OCI-LY7 (cell line): ENCODE measurements around the gene KIDINS220. TPM values are rescaled to one million over a fixed set of nuclear protein-coding genes. Genes with fewer than 3 reads are reported as not detected.

Source experiments
- BruUV-seq: library from RNA; stranded (reverse); fragments of 400-500 nt; replicated peaks from 2 replicates; lab custom pipeline; 2021; lab: Mats Ljungman, UMichigan
- CTCF ChIA-PET: fragments of 300-600 bp; sonication (Branson Sonifier 250); formaldehyde crosslinking; loops from one replicate; lab custom pipeline; 2022; ENCODE audit warnings: antibody characterized with exemption; ENCODE audit not compliant: unreplicated experiment; lab: Charles Lee
- POLR2A ChIA-PET: fragments of 300-600 bp; sonication (Branson Sonifier 250); formaldehyde crosslinking; loops from one replicate; lab custom pipeline; 2022; ENCODE audit warnings: antibody characterized with exemption; lab: Charles Lee
- DNase-seq: peaks from one replicate; pipeline ENCODE4 v3.0.0-alpha.2; 2015; ENCODE audit warnings: low spot score
- H2AFZ ChIP-seq: fragments of 200-600 bp; sonication (generic), shearing (Covaris generic); 2 replicates; pipeline ENCODE4 v1.6.1; 2014; ENCODE audit warnings: mild to moderate bottlenecking, antibody characterized with exemption, low read length, moderate library complexity
- H3K27ac ChIP-seq: fragments of 200-600 bp; sonication (generic); 2 replicates; pipeline ENCODE4 v1.5.1; 2014; ENCODE audit warnings: mixed run types, low read depth, mild to moderate bottlenecking, moderate library complexity, low read length, inconsistent platforms; ENCODE audit not compliant: poor library complexity, severe bottlenecking
- H3K36me3 ChIP-seq: fragments of 200-600 bp; sonication (generic); 2 replicates; pipeline ENCODE4 v1.6.1; 2014; ENCODE audit warnings: mild to moderate bottlenecking, antibody characterized with exemption, low read length, moderate library complexity, mixed read lengths; ENCODE audit not compliant: insufficient read depth
- H3K4me1 ChIP-seq: fragments of 200-600 bp; sonication (generic); 2 replicates; pipeline ENCODE4 v1.5.1; 2014; ENCODE audit warnings: mild to moderate bottlenecking, low read length; ENCODE audit not compliant: insufficient read depth, poor library complexity, severe bottlenecking
- H3K4me2 ChIP-seq: fragments of 200-600 bp; sonication (generic); 2 replicates; pipeline ENCODE4 v1.6.1; 2014; ENCODE audit warnings: mild to moderate bottlenecking, low read length
- H3K4me3 ChIP-seq: fragments of 200-600 bp; sonication (generic); 2 replicates; pipeline ENCODE4 v1.5.1; 2014; ENCODE audit warnings: mild to moderate bottlenecking, low read depth, low read length; ENCODE audit not compliant: poor library complexity, severe bottlenecking
- H3K79me2 ChIP-seq: fragments of 200-600 bp; sonication (generic); 2 replicates; pipeline ENCODE4 v1.6.1; 2016; ENCODE audit warnings: low read depth, mild to moderate bottlenecking, low read length, moderate library complexity, mixed read lengths; ENCODE audit not compliant: insufficient read depth
- H3K9me2 ChIP-seq: fragments of 200-600 bp; sonication (generic); 2 replicates; pipeline ENCODE4 v1.6.1; 2016; ENCODE audit warnings: mild to moderate bottlenecking, low read length, mixed read lengths; ENCODE audit not compliant: insufficient read depth
- H3K9me3 ChIP-seq: fragments of 200-600 bp; sonication (generic); 2 replicates; pipeline ENCODE4 v1.6.1; 2014; ENCODE audit warnings: mild to moderate bottlenecking, mixed run types, low read length, mixed read lengths
- H4K20me1 ChIP-seq: fragments of 200-600 bp; sonication (generic); 2 replicates; pipeline ENCODE4 v1.6.1; 2014; ENCODE audit warnings: mild to moderate bottlenecking, antibody characterized with exemption, low read length, moderate library complexity, mixed read lengths; ENCODE audit not compliant: insufficient read depth
- EZH2phosphoT487 ChIP-seq: fragments of 200-600 bp; sonication (generic); IDR thresholded peaks from 2 replicates; pipeline ENCODE4 v1.6.1; 2018; ENCODE audit warnings: low read depth, borderline replicate concordance, mild to moderate bottlenecking, mixed run types, antibody characterized with exemption, low read length, moderate library complexity, mixed read lengths
- intact Hi-C: fragments of 100-400 bp; cut with micrococcal nuclease; formaldehyde crosslinking; loops from one replicate; pipeline ENCODE4 v1.10.0; 2022; ENCODE audit not compliant: unreplicated experiment
- total RNA-seq, 2 experiments: library from RNA; depleted of rRNA in 1 of 2; stranded (reverse); fragments of >200 nt in 1 of 2; shearing (Covaris generic) in 1 of 2; gene quantifications; 2 replicates each; pipeline ENCODE4 v1.2.3, GENCODE V29; 2014 to 2022
- TF ChIP-seq, protein P1 (sequence below): fragments of 200-600 bp; sonication (generic); conservative IDR thresholded peaks from 2 replicates; pipeline ENCODE4 v1.5.1; 2014; ENCODE audit warnings: mild to moderate bottlenecking, antibody characterized with exemption, low read length, moderate library complexity, mixed read lengths

KIDINS220 gene
- total RNA-seq, 2 experiments from 2014 or later, result 29.1 to 32.3 TPM

DNA sequence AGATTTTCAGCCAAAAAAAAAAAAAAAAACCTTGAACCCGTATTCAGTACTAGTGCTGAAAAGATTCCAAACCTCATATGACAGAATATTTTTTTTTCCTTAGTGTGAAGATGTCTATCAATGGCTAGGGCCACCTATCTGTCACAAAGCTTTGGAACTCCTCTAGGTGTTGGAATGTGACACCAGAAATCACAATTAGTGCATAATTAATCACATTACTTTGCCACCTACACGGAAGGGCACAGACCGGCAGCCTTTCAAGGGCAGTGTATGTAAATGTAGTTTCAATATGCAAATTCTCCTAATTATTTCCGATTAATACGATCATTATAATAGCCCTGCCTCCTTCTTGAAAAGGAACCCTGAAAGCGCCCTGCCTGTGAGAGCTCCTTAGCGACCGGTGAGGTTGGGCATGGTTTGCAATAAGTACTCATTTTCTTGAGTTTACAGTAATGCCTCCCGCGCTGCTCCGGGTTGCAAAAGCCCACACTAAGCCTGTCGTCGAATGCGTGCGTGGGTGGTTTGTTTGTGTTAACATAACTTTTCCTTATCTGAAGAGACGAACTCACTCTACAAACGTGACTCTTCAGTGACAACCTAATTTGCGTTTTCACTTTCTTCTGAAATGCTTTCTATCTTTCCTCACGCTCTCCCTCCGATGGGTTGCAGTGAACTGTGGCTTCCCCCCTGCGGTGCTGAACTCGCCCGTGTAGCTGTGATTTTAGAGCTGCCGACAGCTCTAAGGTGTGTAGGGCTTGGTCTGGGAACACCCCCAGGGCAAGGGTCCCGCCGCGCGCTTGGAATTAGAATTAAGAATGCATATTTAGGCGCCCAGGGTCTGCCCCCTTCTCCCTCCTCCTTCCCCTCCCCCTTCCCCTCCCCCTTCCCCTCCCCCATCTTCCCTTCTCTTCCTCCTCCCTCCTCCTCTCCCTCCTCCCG is 156.3 kb downstream of the KIDINS220 start:
- peak; percentile 88 for DNase-seq
- no peak overlapping the region; the same call in 1 of the 2 replicates for H2AFZ ChIP-seq
- intact Hi-C loops, result loop anchor here (1.0 to 10.0 kb wide), 4 partner anchors 50 to 1046 kb away; no protein-coding TSS in a partner anchor
- H3K4me3 ChIP-seq, result peak overlapping the region; percentile 68
- peaks cover 17% of the 10 kb centered on the region for H4K20me1 ChIP-seq
- H3K79me2 ChIP-seq, result peaks cover 36% of the 10 kb centered on the region
- H3K4me1 ChIP-seq, result peaks cover 36% of the 10 kb centered on the region
- TF ChIP-seq EZH2phosphoT487, result no peak
- TF ChIP-seq, protein P1, sequence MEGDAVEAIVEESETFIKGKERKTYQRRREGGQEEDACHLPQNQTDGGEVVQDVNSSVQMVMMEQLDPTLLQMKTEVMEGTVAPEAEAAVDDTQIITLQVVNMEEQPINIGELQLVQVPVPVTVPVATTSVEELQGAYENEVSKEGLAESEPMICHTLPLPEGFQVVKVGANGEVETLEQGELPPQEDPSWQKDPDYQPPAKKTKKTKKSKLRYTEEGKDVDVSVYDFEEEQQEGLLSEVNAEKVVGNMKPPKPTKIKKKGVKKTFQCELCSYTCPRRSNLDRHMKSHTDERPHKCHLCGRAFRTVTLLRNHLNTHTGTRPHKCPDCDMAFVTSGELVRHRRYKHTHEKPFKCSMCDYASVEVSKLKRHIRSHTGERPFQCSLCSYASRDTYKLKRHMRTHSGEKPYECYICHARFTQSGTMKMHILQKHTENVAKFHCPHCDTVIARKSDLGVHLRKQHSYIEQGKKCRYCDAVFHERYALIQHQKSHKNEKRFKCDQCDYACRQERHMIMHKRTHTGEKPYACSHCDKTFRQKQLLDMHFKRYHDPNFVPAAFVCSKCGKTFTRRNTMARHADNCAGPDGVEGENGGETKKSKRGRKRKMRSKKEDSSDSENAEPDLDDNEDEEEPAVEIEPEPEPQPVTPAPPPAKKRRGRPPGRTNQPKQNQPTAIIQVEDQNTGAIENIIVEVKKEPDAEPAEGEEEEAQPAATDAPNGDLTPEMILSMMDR, result no peak
- H3K27ac ChIP-seq, result peak overlapping the region; percentile 56
- BruUV-seq, result no TSS peak
- ChIA-PET CTCF (interaction anchor here (0.6 to 2.4 kb wide), 4 partner anchors 100 to 446 kb away, joined by 3 to 12 read pairs (median 4); no protein-coding TSS in a partner anchor), POLR2A (interaction anchor here (0.6 to 5.2 kb wide), 60 partner anchors 12 to 1622 kb away, joined by 3 to 112 read pairs (median 5); no protein-coding TSS in a partner anchor)
- H3K36me3 ChIP-seq, result peaks cover 29% of the 10 kb centered on the region
- H3K4me2 ChIP-seq, result peak overlapping the region; percentile 94
- H3K9me2 ChIP-seq, result no peaks in the 10 kb centered on the region
- H3K9me3 ChIP-seq, result no peaks in the 10 kb centered on the region

DNA sequence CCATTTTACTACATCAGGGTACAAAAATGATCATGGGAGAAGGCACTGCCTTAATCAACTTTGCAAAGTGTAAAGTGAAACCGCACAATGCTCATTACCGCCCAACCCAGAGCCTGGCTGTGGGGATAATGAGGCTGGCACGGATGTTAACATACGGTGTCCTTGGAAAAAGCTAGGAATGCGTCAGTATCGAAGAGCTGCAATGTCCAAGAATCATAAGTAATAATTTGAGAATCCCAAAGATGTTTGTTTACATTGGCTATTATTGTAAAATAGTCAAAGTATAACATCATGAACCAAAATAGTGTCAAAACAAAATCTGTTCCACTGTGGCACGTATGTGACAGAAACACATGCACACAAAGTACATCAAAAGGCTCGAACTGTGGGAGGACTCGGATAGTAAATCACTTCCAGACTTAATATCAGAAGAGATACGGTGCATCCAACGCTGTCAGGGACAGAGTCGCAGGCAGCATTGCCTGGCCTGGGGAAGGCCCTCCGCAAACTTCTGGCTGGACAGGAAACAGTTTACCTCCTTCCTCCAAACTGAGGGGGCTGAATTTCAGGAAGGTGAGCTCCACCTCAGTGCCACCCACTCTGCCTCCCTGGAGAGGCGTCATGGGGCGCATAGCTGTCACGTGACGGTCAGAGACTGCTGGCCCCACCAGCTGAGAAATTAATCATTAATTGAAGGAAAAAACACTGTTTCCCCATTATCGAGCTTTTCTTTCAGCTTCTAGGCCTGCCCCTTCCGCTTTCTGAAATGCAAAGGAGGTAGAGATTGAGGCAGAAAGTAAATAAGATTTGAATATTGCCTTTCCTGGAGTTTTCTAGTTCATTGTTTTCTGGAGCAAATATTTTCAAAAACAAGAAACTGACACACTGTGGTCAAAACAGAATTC is 157.3 kb downstream of the KIDINS220 start:
- H3K79me2 ChIP-seq, result peaks cover 32% of the 10 kb centered on the region
- no peaks in the 10 kb centered on the region for H3K9me2 ChIP-seq
- peak overlapping the region; percentile 56 for H3K27ac ChIP-seq
- ChIA-PET CTCF (interaction anchor here (0.6 to 2.4 kb wide), 2 partner anchors 106 to 445 kb away, joined by 3 to 12 read pairs; no protein-coding TSS in a partner anchor), POLR2A (interaction anchor here (0.5 to 5.2 kb wide), 37 partner anchors 11 to 1621 kb away, joined by 3 to 112 read pairs (median 4); no protein-coding TSS in a partner anchor)
- TF ChIP-seq, protein P1, result no peak; the same call in 1 of the 2 replicates
- no peak for TF ChIP-seq EZH2phosphoT487
- peak overlapping the region; percentile 94 for H3K4me2 ChIP-seq
- H4K20me1 ChIP-seq, result peaks cover 17% of the 10 kb centered on the region
- intact Hi-C loops, result loop anchor here (10.0 kb wide), 1 partner anchor 1045 kb away; no protein-coding TSS in a partner anchor
- peak; percentile 38 for DNase-seq
- H3K4me3 ChIP-seq, result peak overlapping the region; percentile 68
- H3K36me3 ChIP-seq, result peaks cover 29% of the 10 kb centered on the region
- H3K9me3 ChIP-seq, result 0 out of 2 replicates have a peak, but pooled peaks cover 5% of the 10 kb centered on the region
- peaks cover 33% of the 10 kb centered on the region for H3K4me1 ChIP-seq
- H2AFZ ChIP-seq, result no peak overlapping the region; the same call in 1 of the 2 replicates
- BruUV-seq, result no TSS peak
